Dermis lymphatic vessel endothelial cell (primary cell): Measurements from ENCODE around the gene RENBP. TPM values are rescaled to one million over a fixed set of nuclear protein-coding genes. Genes with fewer than 3 reads are reported as not detected.

ENCODE experiments used
- total RNA-seq: library from RNA; depleted of rRNA; stranded (reverse); fragments of >200 nt; gene quantifications from 2 replicates; pipeline ENCODE4 v1.2.1, GENCODE V29; 2014

RENBP gene
- 29.9 and 44.2 TPM in 2 replicates for total RNA-seq

DNA sequence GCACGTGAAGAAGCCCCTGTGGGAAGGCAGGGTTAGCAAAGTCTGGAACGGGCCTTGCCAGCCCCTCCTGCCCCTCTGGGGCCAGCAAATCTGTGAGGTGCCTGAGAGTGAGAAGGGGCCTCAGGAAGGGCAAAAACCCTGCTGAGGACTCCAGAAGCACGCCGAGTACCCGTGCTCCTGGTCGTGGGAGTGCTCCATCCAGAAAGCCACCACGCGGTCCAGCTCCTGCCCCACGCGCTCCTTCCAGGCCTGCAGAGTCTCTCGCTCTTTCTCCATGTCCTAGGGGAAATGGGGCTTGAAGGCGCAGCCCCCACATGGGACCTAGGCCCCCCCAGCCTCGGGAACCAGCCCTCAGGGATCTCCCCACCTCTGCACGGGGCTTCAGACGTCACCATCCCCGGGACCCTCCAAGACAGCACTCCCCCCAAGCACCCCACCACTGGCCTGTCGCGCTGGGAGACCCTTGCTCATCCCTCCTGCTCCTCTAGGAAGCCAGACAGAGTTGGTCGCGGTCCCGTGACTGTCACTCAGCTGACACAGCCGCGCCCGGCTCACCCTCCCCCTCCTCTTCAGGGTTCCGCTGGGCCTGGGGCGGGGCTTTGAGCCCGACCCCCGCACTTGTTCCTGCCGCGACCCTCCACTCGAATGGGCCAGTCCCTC is at the start of gene RENBP:
Gene RENBP (minus strand): TSS at position 504 of the 660 bp plus-strand sequence. CDS start 33 bp downstream, at position 471.

DNA sequence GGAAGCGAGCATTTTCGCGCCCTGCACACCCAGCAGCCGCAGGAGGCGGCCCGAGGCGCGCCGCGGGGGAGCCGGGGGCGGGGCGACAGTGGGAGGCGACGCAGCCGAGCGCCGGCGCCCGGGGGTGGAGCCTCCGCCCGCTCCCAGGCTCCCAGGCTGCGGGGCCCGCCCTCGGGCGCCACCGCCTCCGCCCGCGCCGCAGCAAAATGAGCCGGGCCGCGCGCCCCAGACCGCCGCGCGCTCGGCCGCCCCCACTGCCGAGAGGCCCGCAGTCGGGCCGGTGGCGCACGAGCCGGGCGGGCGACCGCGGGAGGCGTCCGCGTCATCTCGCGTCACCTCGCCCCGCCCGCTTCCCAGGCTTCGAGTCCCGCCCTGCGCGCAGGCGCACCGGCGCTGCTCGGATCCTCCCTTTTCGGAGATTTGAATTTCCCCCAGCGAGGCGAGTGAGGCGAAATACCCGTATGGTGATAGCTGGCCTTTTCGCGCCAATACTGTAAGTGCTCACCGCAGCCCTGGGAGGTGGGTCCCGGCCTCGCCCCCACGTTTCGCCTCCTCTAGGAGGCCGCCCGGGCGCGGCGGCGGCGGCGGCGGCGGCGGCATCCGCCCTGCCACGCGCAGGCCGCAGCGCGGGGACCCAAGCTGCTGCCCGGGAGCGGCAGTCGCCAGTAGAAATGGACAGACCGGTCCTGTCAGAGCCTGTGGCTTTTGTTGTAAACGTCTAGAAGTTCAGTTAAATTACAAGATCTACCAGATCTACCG is 28.1 kb upstream of the RENBP start, which contains the start of gene TMEM187:
Gene TMEM187 (plus strand): TSS at position 387 of the 759 bp plus-strand sequence. CDS start 9,309 bp downstream, outside the sequence.

DNA sequence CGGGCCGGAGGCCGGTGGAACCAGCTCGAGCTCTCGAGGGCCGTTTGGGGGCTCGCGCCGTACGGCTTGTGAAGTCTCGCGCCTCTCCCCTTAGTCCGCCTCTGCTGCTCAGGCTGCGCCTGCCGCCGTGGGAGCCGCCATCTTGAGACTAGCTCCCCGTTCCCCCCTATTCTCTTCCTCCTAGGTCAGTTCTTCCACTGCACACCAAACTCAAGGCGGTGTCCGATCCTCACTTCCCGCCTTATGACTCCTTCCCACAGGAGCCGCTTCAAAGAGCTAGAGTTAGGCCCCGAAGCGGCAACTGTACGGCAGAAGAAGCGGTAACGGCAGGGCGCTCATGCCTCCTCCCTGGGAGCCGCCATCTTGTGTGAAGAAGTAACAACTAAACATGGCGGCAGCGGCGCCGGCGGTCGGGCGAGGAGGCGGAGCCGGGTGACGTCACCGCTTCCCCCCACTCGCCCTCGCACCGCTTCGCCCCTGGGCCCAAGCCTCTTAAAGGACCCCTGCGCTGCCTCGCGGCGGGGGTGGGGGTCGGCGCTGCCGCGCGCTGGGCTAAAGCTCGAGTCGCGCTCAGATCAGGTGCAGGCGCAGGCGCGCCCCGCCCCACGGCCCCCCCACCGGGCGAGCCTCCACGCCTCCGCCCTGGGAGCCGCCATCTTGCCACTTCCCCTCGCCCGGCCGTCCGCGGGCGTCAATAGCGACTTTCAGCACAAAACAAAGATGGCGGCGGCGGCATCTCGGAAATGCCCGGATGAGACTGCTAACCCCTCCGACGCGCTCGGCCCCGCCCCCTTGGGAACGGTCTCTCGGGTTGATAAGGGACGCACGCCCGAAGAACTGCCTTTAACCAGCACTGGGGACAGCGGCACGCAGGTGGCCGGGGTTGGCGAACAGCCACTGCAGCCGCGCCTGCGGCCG is 27.3 kb upstream of the RENBP start, which contains the start of gene HCFC1:
Gene HCFC1 (minus strand): TSS at position 369 of the 918 bp plus-strand sequence. CDS start 978 bp downstream, outside the sequence.

DNA sequence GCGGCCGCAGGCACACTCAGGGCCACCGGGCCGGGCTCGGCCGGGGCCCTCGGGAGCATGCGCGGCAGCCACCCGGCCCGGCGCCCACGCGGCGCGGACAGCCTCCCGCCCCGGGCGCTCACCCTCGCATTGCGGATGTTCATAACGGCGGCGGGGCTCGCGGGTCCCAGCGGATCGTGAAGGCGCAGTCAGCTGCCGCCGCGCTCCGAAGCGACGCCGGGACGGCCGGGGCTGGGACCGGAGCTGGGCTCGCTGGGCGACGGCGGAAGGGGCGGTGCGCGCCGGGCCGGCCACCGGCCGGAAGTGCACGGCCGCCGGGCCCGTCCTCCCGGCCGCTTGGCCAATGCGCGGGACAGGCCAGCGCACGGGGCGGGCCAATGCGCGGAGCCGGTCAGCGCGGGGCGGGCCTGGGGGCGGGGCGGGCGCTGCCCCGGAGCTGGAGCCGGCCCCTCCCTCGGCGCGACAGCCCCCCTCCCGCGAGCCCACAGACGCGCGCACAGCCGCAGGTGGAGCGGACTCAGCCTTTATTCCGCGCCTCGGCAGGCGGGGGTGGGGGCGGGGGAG is 9.6 kb downstream of the RENBP start, which contains the start of gene NAA10:
Gene NAA10 (minus strand): TSS at position 276 of the 564 bp plus-strand sequence. CDS start 133 bp downstream, at position 143.

GRCh38 chrX:153925739-153926551 is 18.5 kb downstream of the RENBP start, which contains the start of gene ARHGAP4:
TSS of gene ARHGAP4 (minus strand) at chrX:153926264. CDS start at chrX:153926202, 62 bp downstream.

GRCh38 chrX:153903991-153904957 is 40.2 kb downstream of the RENBP start, which contains the start of gene AVPR2:
TSS of gene AVPR2 (plus strand) at chrX:153904673. CDS start at chrX:153905146, 473 bp downstream.

GRCh38 chrX:153885968-153886903 is 58.2 kb downstream of the RENBP start, which contains the start of gene L1CAM:
TSS of gene L1CAM (minus strand) at chrX:153886173. CDS start at chrX:153875836, 10,337 bp downstream.

Other genes starting within 250 kb of the RENBP start
- gene BCAP31, start 220.3 kb downstream of the RENBP start, total RNA-seq, result 362 and 467 TPM in 2 replicates
- gene ABCD1, start 219.8 kb downstream of the RENBP start, total RNA-seq, result 6.0 and 7.7 TPM in 2 replicates
- 2.4 and 3.1 TPM in 2 replicates for gene PLXNB3, start 180.4 kb downstream of the RENBP start, total RNA-seq
- gene SRPK3, start 163.6 kb downstream of the RENBP start, total RNA-seq, result 0.43 and 1.3 TPM in 2 replicates
- 34.8 and 39.1 TPM in 2 replicates for gene IDH3G, start 150.3 kb downstream of the RENBP start, total RNA-seq
- gene SSR4, start 150.0 kb downstream of the RENBP start, total RNA-seq, result 133 and 187 TPM in 2 replicates
- gene PDZD4, start 114.1 kb downstream of the RENBP start, total RNA-seq, result 0.33 and 0.43 TPM in 2 replicates
- gene L1CAM, start 58.5 kb downstream of the RENBP start, total RNA-seq, result 0.26 and 1.1 TPM in 2 replicates
- 2.1 and 3.5 TPM in 2 replicates for gene AVPR2, start 40.0 kb downstream of the RENBP start, total RNA-seq
- gene ARHGAP4, start 18.4 kb downstream of the RENBP start, total RNA-seq, result 3.7 and 4.8 TPM in 2 replicates
- 37.6 and 48.4 TPM in 2 replicates for gene NAA10, start 9.6 kb downstream of the RENBP start, total RNA-seq
- gene HCFC1, start 27.2 kb upstream of the RENBP start, total RNA-seq, result 10.7 and 11.0 TPM in 2 replicates
- 6.4 TPM in 2 replicates for gene TMEM187, start 28.1 kb upstream of the RENBP start, total RNA-seq
- 40.0 and 54.2 TPM in 2 replicates for gene IRAK1, start 75.3 kb upstream of the RENBP start, total RNA-seq
- 18.0 and 20.3 TPM in 2 replicates for gene MECP2, start 153.1 kb upstream of the RENBP start, total RNA-seq
- 0.43 TPM in 1 of 2 replicates, not detected in the other for gene OPN1LW, start 199.6 kb upstream of the RENBP start, total RNA-seq
- 0.17 and 0.43 TPM in 2 replicates for gene OPN1MW, start 238.0 kb upstream of the RENBP start, total RNA-seq